Naive thymus-derived CD4-positive, alpha-beta T cell (primary cell): ENCODE data around the gene SCAMP2. TPM values are rescaled to one million over a fixed set of nuclear protein-coding genes. Genes with fewer than 3 reads are reported as not detected.
A peak's percentile ranks its signal among the peaks of the same experiment; 100 is the strongest.

Source experiments
- ATAC-seq: fragments of 150-1000 bp; cut with Tn5 transposase; 2 replicates; pipeline ENCODE4 v1.10.0; 2021; ENCODE audit warnings: mild to moderate bottlenecking, moderate library complexity
- CTCF ChIA-PET: fragments of 350-600 bp; sonication (Branson Sonifier 250); formaldehyde crosslinking; loops from one replicate; lab custom pipeline; 2021; ENCODE audit warnings: antibody characterized with exemption; lab: Charles Lee
- POLR2A ChIA-PET: fragments of 350-600 bp; sonication (Branson Sonifier 250); formaldehyde crosslinking; loops from one replicate; lab custom pipeline; 2021; ENCODE audit warnings: antibody characterized with exemption, inconsistent platforms; lab: Charles Lee
- DNase-seq, 9 donors: peaks; one replicate each; pipeline versions ENCODE4 v3.0.0 to v3.0.0-alpha.2; 2020 to 2022; ENCODE audit warnings: mixed read lengths in 1 of 9
- H3K27ac ChIP-seq: one replicate; pipeline ENCODE4 v1.7.0; 2013; ENCODE audit warnings: mild to moderate bottlenecking, low read depth, low read length, moderate library complexity
- H3K27me3 ChIP-seq, 2 donors: one replicate each; pipeline ENCODE4 v1.7.0; 2013; ENCODE audit warnings: low read length in 2 of 2, mild to moderate bottlenecking in 2 of 2, moderate library complexity in 2 of 2; ENCODE audit not compliant: control insufficient read depth in 2 of 2, insufficient read depth in 2 of 2
- H3K36me3 ChIP-seq, 3 experiments: 1 replicate in 2 of 3; 2 replicates in 1 of 3; pipeline ENCODE4 v1.7.0; 2013; ENCODE audit warnings: low read length in 3 of 3, mild to moderate bottlenecking in 3 of 3, moderate library complexity in 1 of 3; ENCODE audit not compliant: insufficient read depth in 3 of 3, control insufficient read depth in 2 of 3
- H3K4me1 ChIP-seq, 2 donors: one replicate each; pipeline ENCODE4 v1.7.0; 2013; ENCODE audit warnings: low read length in 2 of 2, mild to moderate bottlenecking in 2 of 2, moderate library complexity in 1 of 2; ENCODE audit not compliant: control insufficient read depth in 2 of 2, insufficient read depth in 2 of 2
- H3K4me3 ChIP-seq: 2 replicates; pipeline ENCODE4 v1.7.0; 2013; ENCODE audit warnings: mild to moderate bottlenecking, low read length
- H3K9me3 ChIP-seq, 3 experiments: 1 replicate in 2 of 3; 2 replicates in 1 of 3; pipeline ENCODE4 v1.7.0; 2013; ENCODE audit warnings: low read length in 3 of 3; ENCODE audit not compliant: control insufficient read depth in 2 of 3
- H3K27ac Mint-ChIP-seq, 9 donors: one replicate each; pipeline ENCODE4 v1.8.0; 2020 to 2022; ENCODE audit warnings: mixed read lengths in 9 of 9, mild to moderate bottlenecking in 8 of 9, moderate library complexity in 5 of 9, inconsistent platforms in 2 of 9
- H3K27me3 Mint-ChIP-seq, 5 donors: one replicate each; pipeline ENCODE4 v1.8.0; 2021 to 2022; ENCODE audit warnings: mixed read lengths in 5 of 5, mild to moderate bottlenecking in 1 of 5
- H3K36me3 Mint-ChIP-seq, 5 donors: one replicate each; pipeline ENCODE4 v1.8.0; 2020 to 2022; ENCODE audit warnings: mixed read lengths in 5 of 5, mild to moderate bottlenecking in 3 of 5, inconsistent platforms in 1 of 5
- H3K4me1 Mint-ChIP-seq, 7 donors: one replicate each; pipeline ENCODE4 v1.8.0; 2020 to 2022; ENCODE audit warnings: mixed read lengths in 7 of 7, mild to moderate bottlenecking in 3 of 7, inconsistent platforms in 1 of 7
- H3K4me3 Mint-ChIP-seq, 10 donors: one replicate each; pipeline ENCODE4 v1.8.0; 2020 to 2022; ENCODE audit warnings: mild to moderate bottlenecking in 10 of 10, mixed read lengths in 10 of 10, moderate library complexity in 6 of 10, inconsistent platforms in 2 of 10
- H3K9me3 Mint-ChIP-seq, 11 donors: one replicate each; pipeline ENCODE4 v1.8.0; 2020 to 2022; ENCODE audit warnings: mixed read lengths in 11 of 11, mild to moderate bottlenecking in 4 of 11, inconsistent platforms in 1 of 11, moderate library complexity in 1 of 11
- intact Hi-C, 2 donors: fragments of 100-400 bp; cut with micrococcal nuclease; formaldehyde crosslinking; loops; one replicate each; pipeline ENCODE4 v1.15.1; 2023
- polyA plus RNA-seq, 2 donors: library from polyadenylated mRNA; unstranded; fragments of 300-500 nt; fragmentation: Illumina TruSeq; gene quantifications; one replicate each; pipeline ENCODE4 v1.2.3, GENCODE V29; 2021
- total RNA-seq, 6 experiments: library from RNA in 5 of 6; stranded (reverse) in 5 of 6; gene quantifications; 1 replicate in 5 of 6; 2 replicates in 1 of 6; pipeline ENCODE4 v1.2.3 and lab custom pipeline; 2021 to 2026

The SCAMP2 gene
- total and polyA plus RNA-seq, 7 experiments from 2014 or later = 78.9 to 141 (median 122) TPM

- ChIA-PET POLR2A (no interaction called here), CTCF (interaction anchor here (0.8 to 2.3 kb wide), 3 partner anchors 66 to 114 kb away, joined by 3 to 14 read pairs (median 9); no protein-coding TSS in a partner anchor)
- H3K4me3 Mint-ChIP-seq = no peak overlapping the region
- peak in 5 of 9 donors; percentile 14 to 64 (median 21) for DNase-seq
- intact Hi-C loops = loop anchor here in 1 of 2 donors (1.0 kb wide), 1 partner anchor 64 kb away; no protein-coding TSS in a partner anchor
- H3K4me1 Mint-ChIP-seq = peaks cover 0 to 8% (median 4%) of the 10 kb centered on the region in 7 donors
- Histone ChIP-seq H3K9me3 (no peaks in the 10 kb centered on the region), H3K27ac (no peak overlapping the region), H3K4me3 (no peak overlapping the region), H3K36me3 (peaks cover 0 to 44% (median 4%) of the 10 kb centered on the region in 3 experiments), H3K27me3 (no peaks in the 10 kb centered on the region), H3K4me1 (no peaks in the 10 kb centered on the region)
- ATAC-seq = peak; percentile 72
- H3K36me3 Mint-ChIP-seq = peaks cover 0 to 3% (median 0%) of the 10 kb centered on the region in 5 donors
- no peaks in the 10 kb centered on the region for H3K27me3 Mint-ChIP-seq
- no peaks in the 10 kb centered on the region for H3K9me3 Mint-ChIP-seq
- H3K27ac Mint-ChIP-seq = peak overlapping the region in 3 of 9 donors; percentile 5 to 48 (median 28)
Observed at GRCh38 chr15:74835312-74835823, 37.8 kb downstream of the SCAMP2 start.

- POLR2A ChIA-PET = interaction anchor here (0.7 kb wide), 1 partner anchor 9 kb away, joined by 3 read pairs; no protein-coding TSS in a partner anchor
- ATAC-seq = no peak
- Histone ChIP-seq H3K36me3 (peaks cover 0 to 27% (median 0%) of the 10 kb centered on the region in 3 experiments), H3K9me3 (no peaks in the 10 kb centered on the region), H3K4me3 (no peak overlapping the region), H3K27me3 (no peaks in the 10 kb centered on the region), H3K4me1 (no peaks in the 10 kb centered on the region), H3K27ac (no peak overlapping the region)
- H3K36me3 Mint-ChIP-seq = peaks cover 0 to 3% (median 0%) of the 10 kb centered on the region in 5 donors
- H3K27ac Mint-ChIP-seq = peak overlapping the region in 1 of 9 donors; percentile 49
- CTCF ChIA-PET = interaction anchor here (1.0 to 1.4 kb wide), 2 partner anchors 63 to 65 kb away, joined by 5 to 6 read pairs; no protein-coding TSS in a partner anchor
- intact Hi-C loops = no loop called here
- no peak for DNase-seq
- peaks cover 0 to 6% (median 4%) of the 10 kb centered on the region in 7 donors for H3K4me1 Mint-ChIP-seq
- H3K4me3 Mint-ChIP-seq = no peak overlapping the region
- peaks cover 0 to 6% (median 5%) of the 10 kb centered on the region in 5 donors for H3K27me3 Mint-ChIP-seq
- H3K9me3 Mint-ChIP-seq = no peaks in the 10 kb centered on the region
Observed at GRCh38 chr15:74833376-74834107, 39.6 kb downstream of the SCAMP2 start.

- peaks cover 4 to 13% (median 11%) of the 10 kb centered on the region in 5 donors for H3K27me3 Mint-ChIP-seq
- POLR2A ChIA-PET = no interaction called here
- no peak overlapping the region for H3K4me3 Mint-ChIP-seq
- no peaks in the 10 kb centered on the region for H3K9me3 Mint-ChIP-seq
- H3K4me1 Mint-ChIP-seq = peaks cover 0 to 6% (median 4%) of the 10 kb centered on the region in 7 donors
- intact Hi-C loops = no loop called here
- Histone ChIP-seq H3K27ac (no peak overlapping the region), H3K4me3 (no peak overlapping the region), H3K36me3 (peaks cover 0 to 20% (median 0%) of the 10 kb centered on the region in 3 experiments), H3K4me1 (no peaks in the 10 kb centered on the region), H3K9me3 (no peaks in the 10 kb centered on the region), H3K27me3 (peaks cover 0 to under 1% of the 10 kb centered on the region in 2 donors)
- no peak for DNase-seq
- peak overlapping the region in 1 of 9 donors; percentile 65 for H3K27ac Mint-ChIP-seq
- CTCF ChIA-PET = interaction anchor here (1.4 kb wide), 1 partner anchor 64 kb away, joined by 5 read pairs; no protein-coding TSS in a partner anchor
- ATAC-seq = no peak
- H3K36me3 Mint-ChIP-seq = peaks cover 0 to 3% (median 0%) of the 10 kb centered on the region in 5 donors
Observed at GRCh38 chr15:74832826-74833225, 40.3 kb downstream of the SCAMP2 start.

- no peaks in the 10 kb centered on the region for H3K9me3 Mint-ChIP-seq
- H3K27ac Mint-ChIP-seq = no peak overlapping the region
- peaks cover 0 to 3% (median 0%) of the 10 kb centered on the region in 5 donors for H3K36me3 Mint-ChIP-seq
- intact Hi-C loops = no loop called here
- H3K4me3 Mint-ChIP-seq = no peak overlapping the region
- peaks cover 0 to 8% of the 10 kb centered on the region in 2 donors for H3K27me3 ChIP-seq
- no peaks in the 10 kb centered on the region for H3K4me1 ChIP-seq
- no peak overlapping the region for H3K4me3 ChIP-seq
- no peak overlapping the region for H3K27ac ChIP-seq
- ChIA-PET POLR2A (no interaction called here), CTCF (interaction anchor here (0.8 kb wide), 1 partner anchor 61 kb away, joined by 3 read pairs; no protein-coding TSS in a partner anchor)
- no peaks in the 10 kb centered on the region for H3K9me3 ChIP-seq
- DNase-seq (no peak), ATAC-seq (no peak)
- peaks cover 0 to 12% (median 0%) of the 10 kb centered on the region in 3 experiments for H3K36me3 ChIP-seq
- peaks cover 12 to 22% (median 19%) of the 10 kb centered on the region in 5 donors for H3K27me3 Mint-ChIP-seq
- H3K4me1 Mint-ChIP-seq = peaks cover 0 to 6% (median 4%) of the 10 kb centered on the region in 7 donors
Observed at GRCh38 chr15:74831813-74832495, 41.2 kb downstream of the SCAMP2 start.

GRCh38 chr15:74830868-74831267 lies 42.3 kb downstream of the SCAMP2 start:
- H3K27ac Mint-ChIP-seq = no peak overlapping the region
- H3K4me3 ChIP-seq = no peak overlapping the region
- no peaks in the 10 kb centered on the region for H3K9me3 Mint-ChIP-seq
- peaks cover 0 to 12% of the 10 kb centered on the region in 2 donors for H3K27me3 ChIP-seq
- no peaks in the 10 kb centered on the region for H3K4me1 ChIP-seq
- H3K36me3 Mint-ChIP-seq = peaks cover 0 to 3% (median 0%) of the 10 kb centered on the region in 5 donors
- H3K4me1 Mint-ChIP-seq = peaks cover 0 to 6% (median 4%) of the 10 kb centered on the region in 7 donors
- no peaks in the 10 kb centered on the region for H3K9me3 ChIP-seq
- DNase-seq (no peak), ATAC-seq (no peak)
- peaks cover 15 to 27% (median 21%) of the 10 kb centered on the region in 5 donors for H3K27me3 Mint-ChIP-seq
- POLR2A ChIA-PET = interaction anchor here (0.6 kb wide), 1 partner anchor 116 kb away, joined by 4 read pairs; no protein-coding TSS in a partner anchor
- CTCF ChIA-PET = interaction anchor here (0.6 to 0.8 kb wide), 2 partner anchors 21 to 60 kb away, joined by 3 read pairs; no protein-coding TSS in a partner anchor
- peaks cover 0 to 1% (median 0%) of the 10 kb centered on the region in 3 experiments for H3K36me3 ChIP-seq
- H3K4me3 Mint-ChIP-seq = no peak overlapping the region
- H3K27ac ChIP-seq = no peak overlapping the region
- intact Hi-C loops = no loop called here

GRCh38 chr15:74829991-74830390 lies 43.2 kb downstream of the SCAMP2 start:
- POLR2A ChIA-PET = interaction anchor here (1.2 kb wide), 1 partner anchor 165 kb away, joined by 3 read pairs; the partner anchor contains the start of gene SCAMP5
- Mint-ChIP-seq H3K27me3 (peaks cover 16 to 30% (median 21%) of the 10 kb centered on the region in 5 donors), H3K27ac (no peak overlapping the region)

More at GRCh38 chr15:74829991-74830390, 43.2 kb downstream of the SCAMP2 start:
- H3K27ac ChIP-seq = no peak overlapping the region
- Mint-ChIP-seq H3K36me3 (peaks cover 0 to under 1% (median 0%) of the 10 kb centered on the region in 5 donors), H3K4me3 (no peak overlapping the region), H3K4me1 (peaks cover 0 to 3% (median 2%) of the 10 kb centered on the region in 7 donors), H3K9me3 (no peaks in the 10 kb centered on the region)
- intact Hi-C loops = no loop called here
- H3K4me1 ChIP-seq = no peaks in the 10 kb centered on the region
- ATAC-seq (no peak), DNase-seq (no peak)
- CTCF ChIA-PET = interaction anchor here (2.1 kb wide), 1 partner anchor 61 kb away, joined by 6 read pairs; no protein-coding TSS in a partner anchor
- H3K9me3 ChIP-seq = no peaks in the 10 kb centered on the region
- no peaks in the 10 kb centered on the region for H3K36me3 ChIP-seq
- peaks cover 0 to 12% of the 10 kb centered on the region in 2 donors for H3K27me3 ChIP-seq
- H3K4me3 ChIP-seq = no peak overlapping the region
